Liver (tissue), 3 donors: Measurements from ENCODE around the gene SNAP23.

Experiments
- ATF3 ChIP-seq: IDR thresholded peaks from 2 replicates; pipeline ENCODE4 v1.6.1; 2016; ENCODE audit warnings: antibody characterized with exemption
- CTCF ChIP-seq: fragments of 150-350 bp; IDR thresholded peaks from 2 replicates; pipeline ENCODE4 v1.5.1; 2017; ENCODE audit warnings: improper control_type of control experiment, low read depth, low read length; ENCODE audit not compliant: missing input control
- EGR1 ChIP-seq, 2 donors: IDR thresholded peaks; 2 replicates each; pipeline ENCODE4 v1.6.1; 2016 to 2018; ENCODE audit warnings: antibody characterized with exemption in 2 of 2, low read depth in 2 of 2
- GABPA ChIP-seq, 2 donors: IDR thresholded peaks in 1 of 2; conservative IDR thresholded peaks in 1 of 2; 2 replicates each; pipeline ENCODE4 v1.6.1; 2016; ENCODE audit warnings: antibody characterized with exemption in 2 of 2, mild to moderate bottlenecking in 1 of 2, moderate library complexity in 1 of 2
- JUND ChIP-seq, 2 donors: IDR thresholded peaks; 2 replicates each; pipeline ENCODE4 v1.6.1; 2016; ENCODE audit warnings: antibody characterized with exemption in 2 of 2
- MAX ChIP-seq: IDR thresholded peaks from 2 replicates; pipeline ENCODE4 v1.6.1; 2016; ENCODE audit warnings: antibody characterized with exemption
- REST ChIP-seq: IDR thresholded peaks from 2 replicates; pipeline ENCODE4 v1.6.1; 2016; ENCODE audit warnings: antibody characterized with exemption, mild to moderate bottlenecking
- SP1 ChIP-seq: IDR thresholded peaks from 2 replicates; pipeline ENCODE4 v1.6.1; 2018; ENCODE audit warnings: antibody characterized with exemption, mild to moderate bottlenecking
- TAF1 ChIP-seq: conservative IDR thresholded peaks from 2 replicates; pipeline ENCODE4 v1.6.1; 2016; ENCODE audit warnings: antibody characterized with exemption, mild to moderate bottlenecking
- YY1 ChIP-seq: IDR thresholded peaks from 2 replicates; pipeline ENCODE4 v1.6.1; 2016; ENCODE audit warnings: antibody characterized with exemption, mild to moderate bottlenecking
- donor health status: healthy.
- donor health status: healthy.

GRCh38 chr15:42447599-42447998 lies 47.8 kb upstream of the SNAP23 start:
- TF ChIP-seq CTCF (no peak), YY1 (no peak), EGR1 (IDR thresholded peaks at IDR 0.05; ENCODE audit: low read depth in 2 of 2) (no peak), ATF3 (no peak), GABPA (IDR thresholded peaks at IDR 0.05 in 1 of 2, conservative IDR thresholded peaks at IDR 0.05 in 1 of 2) (no peak), TAF1 (no peak), REST (no peak), SP1 (no peak), MAX (no peak), JUND (IDR thresholded peaks at IDR 0.05) (no peak)
